OCI-M1 (cell line): ENCODE data around the gene OR10A6.

ENCODE experiments used
- DNase-seq: peaks from one replicate; lab custom pipeline; 2025; lab: John Stamatoyannopoulos, UW

Gene OR10A6

GRCh38 chr11:7931168-7931567, at the start of gene OR10A6:
Gene OR10A6 (minus strand): TSS chr11:7931268. CDS start chr11:7928662, 2,606 bp downstream.
- no peak for DNase-seq

GRCh38 chr11:7977232-7977917, 46.3 kb upstream of the OR10A6 start:
- peak; percentile 63 for DNase-seq

GRCh38 chr11:7974668-7975067, 43.6 kb upstream of the OR10A6 start:
- DNase-seq: no peak

GRCh38 chr11:7973011-7973410, 41.9 kb upstream of the OR10A6 start:
- DNase-seq: no peak

GRCh38 chr11:7971846-7972245, 40.8 kb upstream of the OR10A6 start:
- no peak for DNase-seq

- DNase-seq: no peak
These were observed 38.9 kb upstream of the OR10A6 start for GRCh38 chr11:7969756-7970646.

- no peak for DNase-seq
These were observed 37.6 kb upstream of the OR10A6 start for GRCh38 chr11:7968686-7969085.

GRCh38 chr11:7967826-7968225, 36.8 kb upstream of the OR10A6 start:
- DNase-seq: peak; percentile 45

GRCh38 chr11:7967097-7967496, 36.0 kb upstream of the OR10A6 start:
- no peak for DNase-seq

- DNase-seq: no peak
These were observed 34.3 kb upstream of the OR10A6 start, which contains the start of gene NLRP10 for GRCh38 chr11:7965386-7965785. Gene NLRP10 (minus strand): TSS chr11:7965447. CDS start chr11:7963495, 1,952 bp downstream.

GRCh38 chr11:7964873-7965272, 33.8 kb upstream of the OR10A6 start:
- DNase-seq: no peak

GRCh38 chr11:7964261-7964660, 33.2 kb upstream of the OR10A6 start:
- DNase-seq: no peak

GRCh38 chr11:7955191-7955590, 24.1 kb upstream of the OR10A6 start:
- DNase-seq: no peak

GRCh38 chr11:7949934-7950333, 18.9 kb upstream of the OR10A6 start:
- no peak for DNase-seq

GRCh38 chr11:7944123-7944522, 13.1 kb upstream of the OR10A6 start:
- DNase-seq: no peak

- no peak for DNase-seq
These were observed 10.5 kb upstream of the OR10A6 start, which contains the start of gene OR10A3 for GRCh38 chr11:7941608-7942007. Gene OR10A3 (minus strand): TSS chr11:7941708. CDS start chr11:7939520, 2,188 bp downstream.

GRCh38 chr11:7941146-7941545, 10.1 kb upstream of the OR10A6 start:
- no peak for DNase-seq

GRCh38 chr11:7936615-7937014, 5.5 kb upstream of the OR10A6 start:
- peak; percentile 17 for DNase-seq

- DNase-seq: no peak
These were observed 3.4 kb downstream of the OR10A6 start for GRCh38 chr11:7927635-7928034.

- no peak for DNase-seq
These were observed 6.5 kb downstream of the OR10A6 start for GRCh38 chr11:7924536-7924935.

- DNase-seq: no peak
These were observed 12.9 kb downstream of the OR10A6 start for GRCh38 chr11:7918141-7918540.

- DNase-seq: no peak
These were observed 20.1 kb downstream of the OR10A6 start for GRCh38 chr11:7911011-7911410.

GRCh38 chr11:7910286-7910788, 20.7 kb downstream of the OR10A6 start:
- DNase-seq: no peak
